SIG-M5 treated with dmso at 0.1 percent for 504 hours (cell line): ENCODE results near the gene BLTP2.
"Not testable (repeated sequence)": the region's sequence is repeated elsewhere in the genome, so short reads cannot be mapped to it uniquely, and the experiment has no call there.

Source experiments
- DNase-seq: peaks from one replicate; lab custom pipeline; 2025; ENCODE audit not compliant: unreplicated experiment; lab: John Stamatoyannopoulos, UW

The BLTP2 gene

GRCh38 chr17:28644787-28645575 is at the start of gene BLTP2:
BLTP2 (minus strand) TSS chr17:28645158; CDS start chr17:28645056, 102 bp downstream.
- peak; percentile 94 for DNase-seq

- DNase-seq: no peak
These were observed 48.9 kb upstream of the BLTP2 start for GRCh38 chr17:28693869-28694268.

- no peak for DNase-seq
These were observed 44.1 kb upstream of the BLTP2 start for GRCh38 chr17:28689011-28689410.

GRCh38 chr17:28688481-28688880 is 43.5 kb upstream of the BLTP2 start:
- DNase-seq: no peak

- no peak for DNase-seq
These were observed 41.3 kb upstream of the BLTP2 start for GRCh38 chr17:28686296-28686695.

- no peak for DNase-seq
These were observed 40.4 kb upstream of the BLTP2 start for GRCh38 chr17:28685366-28685765.

- DNase-seq: no peak
These were observed 40.0 kb upstream of the BLTP2 start for GRCh38 chr17:28684963-28685362.

- no peak for DNase-seq
These were observed 37.7 kb upstream of the BLTP2 start for GRCh38 chr17:28682655-28683054.

- DNase-seq: peak; percentile 13
These were observed 31.0 kb upstream of the BLTP2 start for GRCh38 chr17:28675980-28676379.

- no peak for DNase-seq
These were observed 30.5 kb upstream of the BLTP2 start for GRCh38 chr17:28675490-28675889.

GRCh38 chr17:28669918-28670317 is 25.0 kb upstream of the BLTP2 start:
- no peak for DNase-seq

GRCh38 chr17:28667870-28668269 is 22.9 kb upstream of the BLTP2 start:
- no peak for DNase-seq

GRCh38 chr17:28665994-28666393 is 21.0 kb upstream of the BLTP2 start:
- DNase-seq: peak; percentile 40

- no peak for DNase-seq
These were observed 18.8 kb upstream of the BLTP2 start for GRCh38 chr17:28663723-28664122.

- DNase-seq: no peak
These were observed 17.5 kb upstream of the BLTP2 start for GRCh38 chr17:28662527-28662829.

GRCh38 chr17:28661635-28662526 is 16.9 kb upstream of the BLTP2 start, which contains the start of the genes SDF2 and SUPT6H:
SDF2 (minus strand) TSS chr17:28661906; CDS start chr17:28661876, 30 bp downstream.
SUPT6H (plus strand) TSS chr17:28662205; CDS start chr17:28673402, 11,197 bp downstream.
- DNase-seq: peak; percentile 90

- DNase-seq: not testable (repeated sequence)
These were observed 14.5 kb upstream of the BLTP2 start for GRCh38 chr17:28659497-28659881.

GRCh38 chr17:28658766-28659496 is 14.0 kb upstream of the BLTP2 start:
- DNase-seq: not testable (repeated sequence)

- not testable (repeated sequence) for DNase-seq
These were observed 13.4 kb upstream of the BLTP2 start for GRCh38 chr17:28658342-28658741.

- DNase-seq: no peak
These were observed 12.8 kb upstream of the BLTP2 start for GRCh38 chr17:28657756-28658155.

- no peak for DNase-seq
These were observed 10.2 kb upstream of the BLTP2 start for GRCh38 chr17:28655160-28655559.
